SK-N-SH (cell line): ENCODE data around the gene DAB1.

Experiments used
- CTCF ChIP-seq: fragments of 200-600 bp; sonication (generic); IDR thresholded peaks from 2 replicates; pipeline ENCODE4 v1.6.1; 2017; ENCODE audit warnings: antibody characterized with exemption, mild to moderate bottlenecking, moderate library complexity
- ELF1 ChIP-seq: IDR thresholded peaks from 2 replicates; pipeline ENCODE4 v1.4.0; 2012
- GABPA ChIP-seq: IDR thresholded peaks from 2 replicates; pipeline ENCODE4 v1.4.0; 2012; ENCODE audit warnings: low read depth, mild to moderate bottlenecking
- TF ChIP-seq, protein P1 (sequence below): fragments of 150-350 bp; IDR thresholded peaks from 2 replicates; pipeline ENCODE4 v1.6.1; 2017; ENCODE audit warnings: antibody characterized with exemption, low read length, low read depth, borderline replicate concordance

DNA sequence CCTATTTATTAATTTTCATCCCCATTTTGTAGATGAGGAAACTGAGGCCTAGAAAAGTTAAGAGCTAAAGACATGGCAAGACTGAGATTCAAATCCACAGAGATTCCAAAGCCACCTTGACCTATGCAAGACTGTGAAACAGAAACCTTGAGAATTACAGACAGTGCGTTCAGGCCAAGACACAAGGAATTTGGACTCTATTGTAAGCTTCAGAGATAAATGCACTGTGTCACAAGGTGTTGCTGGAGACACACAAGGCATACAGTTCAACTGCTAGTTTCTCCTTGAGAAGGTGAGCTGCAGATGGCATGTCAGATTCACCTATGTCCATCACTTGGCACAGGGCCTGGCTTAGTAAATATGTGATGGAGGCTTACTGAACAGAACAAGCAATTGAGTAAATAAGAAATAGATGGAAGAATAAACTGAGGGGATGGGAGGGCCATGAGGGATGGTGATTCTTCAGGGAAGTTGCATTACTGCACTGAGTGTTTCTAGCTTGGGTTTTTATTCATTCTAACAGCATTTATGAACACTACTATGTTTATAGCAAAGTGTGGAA lies 215.0 kb downstream of the DAB1 start:
- TF ChIP-seq CTCF (no peak), GABPA (no peak), ELF1 (no peak)
- TF ChIP-seq, protein P1, sequence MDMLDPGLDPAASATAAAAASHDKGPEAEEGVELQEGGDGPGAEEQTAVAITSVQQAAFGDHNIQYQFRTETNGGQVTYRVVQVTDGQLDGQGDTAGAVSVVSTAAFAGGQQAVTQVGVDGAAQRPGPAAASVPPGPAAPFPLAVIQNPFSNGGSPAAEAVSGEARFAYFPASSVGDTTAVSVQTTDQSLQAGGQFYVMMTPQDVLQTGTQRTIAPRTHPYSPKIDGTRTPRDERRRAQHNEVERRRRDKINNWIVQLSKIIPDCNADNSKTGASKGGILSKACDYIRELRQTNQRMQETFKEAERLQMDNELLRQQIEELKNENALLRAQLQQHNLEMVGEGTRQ, result no peak
